ENCODE data around the gene PAOX.
A peak's percentile ranks its signal among the peaks of the same experiment; 100 is the strongest.

PAOX gene

DNA sequence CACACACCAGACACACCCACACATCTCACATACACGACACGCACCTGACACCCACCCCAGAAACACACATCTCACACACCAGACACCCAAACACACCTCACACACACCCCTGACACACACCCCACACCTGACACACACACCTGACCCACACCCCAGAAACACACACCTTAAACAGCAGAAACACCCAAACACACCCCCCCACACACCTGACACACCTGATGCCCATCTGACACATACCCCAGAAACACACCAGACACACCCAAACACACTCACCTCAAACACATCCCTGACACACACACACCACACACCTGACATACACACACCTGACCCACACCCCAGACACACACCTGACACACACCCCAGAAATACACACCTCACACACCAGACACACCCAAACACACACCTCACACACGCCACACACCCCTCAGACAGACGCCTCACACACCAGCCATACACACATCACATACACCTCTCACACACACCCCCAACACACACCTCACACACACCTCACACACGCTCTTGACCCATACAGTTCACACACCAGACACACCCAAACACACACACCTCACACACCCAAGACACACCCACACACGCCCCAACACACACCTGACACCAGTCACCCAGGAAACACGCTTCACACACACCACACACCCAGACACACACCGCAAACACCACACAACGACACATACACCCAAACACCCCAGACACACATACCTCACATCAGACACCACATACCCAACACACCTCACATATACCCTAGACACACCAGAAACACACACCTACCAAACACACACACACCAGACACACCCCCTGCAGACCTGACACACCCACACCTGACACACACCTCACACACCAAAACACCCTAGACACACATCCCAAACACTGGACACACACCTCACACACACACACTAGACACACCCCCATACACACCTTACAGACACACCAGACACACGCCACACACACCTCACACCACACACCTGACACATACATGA lies 40.7 kb upstream of the PAOX start:
- no peak overlapping the region for H3K4me3 ChIP-seq (ENCODE audit: low read length in 2 of 2)
- peaks cover 23 to 47% of the 10 kb centered on the region in 2 donors for H3K27me3 ChIP-seq (ENCODE audit: control insufficient read depth in 2 of 2, insufficient read depth in 2 of 2, low read length in 2 of 2)
- no peak overlapping the region for H3K27ac ChIP-seq (ENCODE audit: low read depth in 2 of 2, low read length in 2 of 2)
- no peaks in the 10 kb centered on the region for H3K9me3 ChIP-seq (ENCODE audit: control insufficient read depth in 2 of 2, low read length in 2 of 2)
- H3K36me3 ChIP-seq (ENCODE audit: control insufficient read depth in 2 of 2, insufficient read depth in 2 of 2, low read length in 2 of 2), result no peaks in the 10 kb centered on the region
- H3K9ac ChIP-seq (ENCODE audit: low read depth in 1 of 2, low read length in 2 of 2), result no peak overlapping the region
- H3K4me1 ChIP-seq (ENCODE audit: control insufficient read depth in 2 of 2, insufficient read depth in 2 of 2, low read length in 2 of 2), result peaks cover 0 to 7% of the 10 kb centered on the region in 2 donors

DNA sequence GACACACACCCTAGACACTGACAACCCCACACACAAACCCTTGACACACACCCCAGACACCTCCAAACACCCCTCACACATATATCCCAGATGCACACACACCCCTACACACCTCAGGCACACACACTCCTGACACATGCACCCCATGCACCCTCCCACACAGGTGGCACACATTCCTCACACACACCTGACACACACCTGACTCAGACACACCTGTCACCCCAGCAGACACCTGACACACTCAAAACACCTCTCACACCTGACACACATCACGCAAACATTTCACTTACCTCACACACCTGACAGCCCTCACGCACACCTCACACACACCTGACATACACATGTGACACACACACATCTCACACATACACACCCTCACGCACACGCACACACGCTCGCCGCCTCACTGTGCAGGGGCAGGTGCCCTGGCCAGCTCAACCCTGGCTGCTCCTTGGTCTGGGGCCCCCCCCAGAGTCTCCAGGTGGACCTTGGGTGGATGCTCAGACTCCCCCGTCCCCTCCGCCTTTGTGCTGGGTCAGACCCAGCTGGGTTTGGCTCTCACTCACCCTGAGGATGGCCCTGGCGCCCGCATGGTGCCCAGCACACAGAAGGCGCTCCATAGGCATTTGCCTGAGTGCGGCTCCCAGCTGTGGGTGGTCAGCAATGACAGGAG lies 39.2 kb upstream of the PAOX start:
- peaks cover 20 to 42% of the 10 kb centered on the region in 2 donors for H3K27me3 ChIP-seq (ENCODE audit: control insufficient read depth in 2 of 2, insufficient read depth in 2 of 2, low read length in 2 of 2)

DNA sequence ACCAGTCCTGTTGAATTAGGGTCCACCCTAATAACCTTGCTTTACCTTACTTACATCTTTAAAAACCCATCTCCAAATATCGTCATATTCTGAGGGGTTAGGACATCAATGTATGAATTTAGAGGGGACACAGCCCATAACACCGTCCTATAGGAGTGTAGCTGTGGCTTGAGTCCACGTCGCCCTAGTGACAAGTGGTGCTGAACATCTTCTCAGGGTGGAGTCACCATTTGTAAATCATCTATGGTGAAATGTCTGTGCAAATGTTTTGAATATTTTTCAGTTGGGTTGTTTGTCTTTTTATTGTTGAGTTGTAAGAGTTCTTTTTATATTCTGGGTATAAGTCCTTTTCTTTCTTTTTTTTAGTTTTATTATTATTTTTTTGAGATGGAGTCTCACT lies 37.1 kb upstream of the PAOX start:
- Histone ChIP-seq H3K4me3 (ENCODE audit: low read length in 2 of 2) (no peak overlapping the region), H3K27me3 (ENCODE audit: control insufficient read depth in 2 of 2, insufficient read depth in 2 of 2, low read length in 2 of 2) (peaks cover 17 to 24% of the 10 kb centered on the region in 2 donors), H3K4me1 (ENCODE audit: control insufficient read depth in 2 of 2, insufficient read depth in 2 of 2, low read length in 2 of 2) (no peaks in the 10 kb centered on the region), H3K36me3 (ENCODE audit: control insufficient read depth in 2 of 2, insufficient read depth in 2 of 2, low read length in 2 of 2) (no peaks in the 10 kb centered on the region), H3K9me3 (ENCODE audit: control insufficient read depth in 2 of 2, low read length in 2 of 2) (no peaks in the 10 kb centered on the region), H3K27ac (ENCODE audit: low read depth in 2 of 2, low read length in 2 of 2) (no peak overlapping the region), H3K9ac (ENCODE audit: low read depth in 1 of 2, low read length in 2 of 2) (no peak overlapping the region)

More for the DNA sequence above, 39.2 kb upstream of the PAOX start:
- H3K4me1 ChIP-seq (ENCODE audit: control insufficient read depth in 2 of 2, insufficient read depth in 2 of 2, low read length in 2 of 2), result peaks cover 0 to 7% of the 10 kb centered on the region in 2 donors
- no peaks in the 10 kb centered on the region for H3K36me3 ChIP-seq (ENCODE audit: control insufficient read depth in 2 of 2, insufficient read depth in 2 of 2, low read length in 2 of 2)
- no peak overlapping the region for H3K4me3 ChIP-seq (ENCODE audit: low read length in 2 of 2)
- H3K9ac ChIP-seq (ENCODE audit: low read depth in 1 of 2, low read length in 2 of 2), result no peak overlapping the region
- no peak overlapping the region for H3K27ac ChIP-seq (ENCODE audit: low read depth in 2 of 2, low read length in 2 of 2)
- H3K9me3 ChIP-seq (ENCODE audit: control insufficient read depth in 2 of 2, low read length in 2 of 2), result no peaks in the 10 kb centered on the region

DNA sequence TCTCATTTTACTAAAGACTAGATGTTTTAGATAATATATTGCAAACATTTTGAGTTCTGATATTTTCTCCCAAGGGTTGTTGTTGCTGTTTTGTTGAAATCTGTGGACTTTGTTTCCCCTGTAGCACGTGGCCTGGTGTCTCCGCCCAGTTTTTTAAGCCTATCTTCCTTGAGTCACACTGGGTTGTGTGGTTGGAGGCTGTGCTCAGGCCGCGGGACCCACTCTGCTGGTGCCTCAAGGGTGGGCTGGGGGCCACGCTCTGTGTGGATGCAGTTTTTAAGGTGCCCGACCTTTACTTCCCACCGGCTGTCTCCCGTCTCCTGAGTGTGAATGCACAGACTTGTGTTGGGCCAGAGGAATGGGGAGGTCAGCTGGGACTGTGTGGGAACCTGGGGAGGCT lies 36.1 kb upstream of the PAOX start:
- H3K27ac ChIP-seq (ENCODE audit: low read depth in 2 of 2, low read length in 2 of 2), result no peak overlapping the region
- H3K4me3 ChIP-seq (ENCODE audit: low read length in 2 of 2), result no peak overlapping the region
- peaks cover 0 to 3% of the 10 kb centered on the region in 2 donors for H3K4me1 ChIP-seq (ENCODE audit: control insufficient read depth in 2 of 2, insufficient read depth in 2 of 2, low read length in 2 of 2)
- H3K9ac ChIP-seq (ENCODE audit: low read depth in 1 of 2, low read length in 2 of 2), result no peak overlapping the region
- H3K36me3 ChIP-seq (ENCODE audit: control insufficient read depth in 2 of 2, insufficient read depth in 2 of 2, low read length in 2 of 2), result no peaks in the 10 kb centered on the region
- H3K9me3 ChIP-seq (ENCODE audit: control insufficient read depth in 2 of 2, low read length in 2 of 2), result no peaks in the 10 kb centered on the region
- peaks cover 11 to 15% of the 10 kb centered on the region in 2 donors for H3K27me3 ChIP-seq (ENCODE audit: control insufficient read depth in 2 of 2, insufficient read depth in 2 of 2, low read length in 2 of 2)

DNA sequence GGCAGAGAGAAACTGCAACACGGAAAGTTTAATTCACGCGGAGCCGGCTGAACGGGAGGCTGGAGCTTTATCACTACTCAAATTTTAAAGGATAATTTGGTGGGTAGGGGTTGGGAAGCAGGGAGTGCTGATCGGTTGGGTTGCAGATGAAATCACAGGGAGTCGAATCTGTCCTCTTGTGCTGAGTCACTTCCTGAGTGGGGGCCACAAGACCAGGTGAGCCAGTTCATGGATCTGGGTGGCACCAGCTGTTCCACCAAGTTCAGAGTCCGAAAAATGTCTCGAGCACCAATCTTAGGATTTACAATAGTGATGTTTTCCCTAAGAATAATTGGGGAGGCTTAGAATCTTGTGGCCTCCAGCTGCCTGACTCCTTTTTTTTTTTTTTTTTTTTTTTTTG lies 35.5 kb upstream of the PAOX start:
- no peak overlapping the region for H3K27ac ChIP-seq (ENCODE audit: low read depth in 2 of 2, low read length in 2 of 2)
- no peak overlapping the region for H3K9ac ChIP-seq (ENCODE audit: low read depth in 1 of 2, low read length in 2 of 2)
- peaks cover 8 to 9% of the 10 kb centered on the region in 2 donors for H3K27me3 ChIP-seq (ENCODE audit: control insufficient read depth in 2 of 2, insufficient read depth in 2 of 2, low read length in 2 of 2)
- H3K4me3 ChIP-seq (ENCODE audit: low read length in 2 of 2), result no peak overlapping the region
- no peaks in the 10 kb centered on the region for H3K9me3 ChIP-seq (ENCODE audit: control insufficient read depth in 2 of 2, low read length in 2 of 2)
- H3K4me1 ChIP-seq (ENCODE audit: control insufficient read depth in 2 of 2, insufficient read depth in 2 of 2, low read length in 2 of 2), result peaks cover 0 to 5% of the 10 kb centered on the region in 2 donors
- no peaks in the 10 kb centered on the region for H3K36me3 ChIP-seq (ENCODE audit: control insufficient read depth in 2 of 2, insufficient read depth in 2 of 2, low read length in 2 of 2)

DNA sequence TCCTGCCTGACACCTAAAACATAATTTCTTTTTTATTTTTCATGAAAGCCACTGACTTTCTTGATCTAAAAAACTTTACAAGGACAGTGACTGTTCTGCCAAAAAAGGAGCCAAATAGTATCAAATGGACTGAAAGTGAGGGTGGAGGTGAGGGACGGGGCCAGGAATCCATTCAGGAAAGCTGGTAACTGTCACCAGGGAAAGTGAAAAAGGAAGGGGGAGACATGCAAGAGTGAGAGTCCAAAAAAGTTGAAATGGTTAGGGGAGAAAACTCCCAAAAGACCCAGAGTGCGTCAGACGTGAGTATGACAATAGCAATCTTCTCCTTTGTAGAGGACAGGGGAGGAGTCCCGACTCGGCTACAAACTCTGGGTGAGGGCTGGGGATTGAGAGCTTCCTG lies 34.8 kb upstream of the PAOX start:
- H3K4me3 ChIP-seq (ENCODE audit: low read length in 2 of 2), result no peak overlapping the region
- H3K27ac ChIP-seq (ENCODE audit: low read depth in 2 of 2, low read length in 2 of 2), result no peak overlapping the region
- no peaks in the 10 kb centered on the region for H3K9me3 ChIP-seq (ENCODE audit: control insufficient read depth in 2 of 2, low read length in 2 of 2)
- no peak overlapping the region for H3K9ac ChIP-seq (ENCODE audit: low read depth in 1 of 2, low read length in 2 of 2)
- H3K27me3 ChIP-seq (ENCODE audit: control insufficient read depth in 2 of 2, insufficient read depth in 2 of 2, low read length in 2 of 2), result peaks cover 6 to 8% of the 10 kb centered on the region in 2 donors
- peaks cover 0 to 5% of the 10 kb centered on the region in 2 donors for H3K4me1 ChIP-seq (ENCODE audit: control insufficient read depth in 2 of 2, insufficient read depth in 2 of 2, low read length in 2 of 2)
- no peaks in the 10 kb centered on the region for H3K36me3 ChIP-seq (ENCODE audit: control insufficient read depth in 2 of 2, insufficient read depth in 2 of 2, low read length in 2 of 2)

DNA sequence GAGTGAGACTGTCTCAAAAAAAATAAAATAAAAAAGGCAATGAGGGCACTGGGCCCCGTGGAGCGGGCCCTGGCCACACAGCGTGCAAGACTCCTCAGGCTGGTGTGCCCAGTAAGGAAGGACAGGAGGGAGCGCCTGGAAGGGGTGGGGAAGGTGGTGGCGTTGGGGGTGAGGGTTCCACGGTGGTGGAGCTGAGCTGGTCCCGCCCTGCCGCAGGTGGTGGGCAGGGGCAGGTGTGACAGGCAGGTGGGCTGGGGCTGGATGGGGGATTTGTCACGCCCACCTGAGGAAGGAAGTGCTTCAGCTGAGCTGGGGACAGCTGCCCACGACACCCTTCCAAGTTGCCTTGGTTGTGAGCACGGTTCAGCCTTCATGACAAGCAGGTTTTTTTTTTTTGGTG lies 32.6 kb upstream of the PAOX start:
- Histone ChIP-seq H3K4me3 (ENCODE audit: low read length in 2 of 2) (no peak overlapping the region), H3K27me3 (ENCODE audit: control insufficient read depth in 2 of 2, insufficient read depth in 2 of 2, low read length in 2 of 2) (peaks cover 0 to 3% of the 10 kb centered on the region in 2 donors), H3K36me3 (ENCODE audit: control insufficient read depth in 2 of 2, insufficient read depth in 2 of 2, low read length in 2 of 2) (no peaks in the 10 kb centered on the region), H3K9me3 (ENCODE audit: control insufficient read depth in 2 of 2, low read length in 2 of 2) (no peaks in the 10 kb centered on the region), H3K9ac (ENCODE audit: low read depth in 1 of 2, low read length in 2 of 2) (no peak overlapping the region), H3K4me1 (ENCODE audit: control insufficient read depth in 2 of 2, insufficient read depth in 2 of 2, low read length in 2 of 2) (peaks cover 0 to 5% of the 10 kb centered on the region in 2 donors), H3K27ac (ENCODE audit: low read depth in 2 of 2, low read length in 2 of 2) (no peak overlapping the region)

DNA sequence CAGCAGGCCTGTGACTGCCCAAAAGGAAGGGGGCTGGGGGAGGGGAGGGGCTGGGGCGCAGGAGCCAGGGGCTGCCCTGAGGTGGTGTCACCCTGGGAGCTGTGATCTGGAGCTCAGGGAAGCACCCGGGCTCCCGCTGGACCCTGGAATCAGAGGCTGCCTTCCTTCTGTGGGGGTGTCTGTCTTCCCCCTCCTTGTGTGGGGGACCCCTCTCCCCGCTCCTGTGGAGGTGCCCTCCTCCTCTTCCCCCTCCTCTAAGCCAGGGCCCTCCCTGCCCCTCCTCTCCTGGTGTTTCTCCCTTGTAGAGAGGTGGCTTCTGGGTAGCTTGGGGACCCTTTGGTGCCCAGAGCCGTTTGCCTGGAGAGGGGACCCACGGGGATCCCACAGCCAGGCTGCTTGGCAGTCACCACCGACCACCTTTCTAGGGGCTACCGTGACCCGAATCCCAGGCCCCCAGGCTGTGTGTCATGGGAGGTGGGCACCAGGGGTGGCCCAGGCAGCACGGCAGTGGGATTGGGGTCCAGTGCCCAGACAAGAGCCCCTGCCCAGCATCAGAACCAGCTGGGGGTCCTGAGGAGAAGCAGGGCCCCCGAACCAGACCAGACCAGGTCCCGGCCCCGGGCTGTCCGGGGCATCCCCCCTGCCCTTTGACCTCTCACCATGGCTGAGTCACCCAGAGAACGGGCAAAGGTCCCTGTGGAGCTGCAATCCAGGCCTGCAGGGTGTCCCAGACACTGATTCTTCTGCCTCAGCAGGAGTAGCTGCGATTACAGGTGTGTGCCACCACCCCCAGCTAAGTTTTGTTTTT lies 31.1 kb upstream of the PAOX start:
- Histone ChIP-seq H3K27ac (ENCODE audit: low read depth in 2 of 2, low read length in 2 of 2) (peak overlapping the region in 1 of 2 donors; percentile 63), H3K9ac (ENCODE audit: low read depth in 1 of 2, low read length in 2 of 2) (no peak overlapping the region), H3K9me3 (ENCODE audit: control insufficient read depth in 2 of 2, low read length in 2 of 2) (no peaks in the 10 kb centered on the region), H3K27me3 (ENCODE audit: control insufficient read depth in 2 of 2, insufficient read depth in 2 of 2, low read length in 2 of 2) (peaks cover 0 to 3% of the 10 kb centered on the region in 2 donors), H3K36me3 (ENCODE audit: control insufficient read depth in 2 of 2, insufficient read depth in 2 of 2, low read length in 2 of 2) (no peaks in the 10 kb centered on the region), H3K4me1 (ENCODE audit: control insufficient read depth in 2 of 2, insufficient read depth in 2 of 2, low read length in 2 of 2) (peaks cover 0 to 5% of the 10 kb centered on the region in 2 donors), H3K4me3 (ENCODE audit: low read length in 2 of 2) (peak overlapping the region in 1 of 2 donors; percentile 43)

DNA sequence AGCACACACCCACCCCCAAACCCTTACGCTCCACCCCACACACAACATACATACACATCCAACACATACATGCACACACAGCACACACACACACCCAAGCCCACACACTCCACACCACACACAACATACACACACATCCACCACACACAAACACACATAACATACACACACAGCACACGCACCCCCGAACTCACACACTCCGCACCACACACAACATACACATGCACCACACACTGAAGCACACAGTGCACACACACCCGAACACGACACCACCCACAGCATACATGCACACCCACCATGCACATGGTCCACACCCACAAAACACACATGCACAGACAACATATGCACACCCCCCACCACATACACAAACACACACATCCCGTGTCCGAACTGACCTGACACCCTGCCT lies 29.9 kb upstream of the PAOX start:
- Histone ChIP-seq H3K9me3 (ENCODE audit: control insufficient read depth in 2 of 2, low read length in 2 of 2) (no peaks in the 10 kb centered on the region), H3K4me1 (ENCODE audit: control insufficient read depth in 2 of 2, insufficient read depth in 2 of 2, low read length in 2 of 2) (peaks cover 0 to 5% of the 10 kb centered on the region in 2 donors), H3K36me3 (ENCODE audit: control insufficient read depth in 2 of 2, insufficient read depth in 2 of 2, low read length in 2 of 2) (no peaks in the 10 kb centered on the region), H3K4me3 (ENCODE audit: low read length in 2 of 2) (no peak overlapping the region), H3K9ac (ENCODE audit: low read depth in 1 of 2, low read length in 2 of 2) (no peak overlapping the region), H3K27ac (ENCODE audit: low read depth in 2 of 2, low read length in 2 of 2) (no peak overlapping the region), H3K27me3 (ENCODE audit: control insufficient read depth in 2 of 2, insufficient read depth in 2 of 2, low read length in 2 of 2) (no peaks in the 10 kb centered on the region)
